H1 (cell line): ENCODE data around the gene ARL11.

Source experiments
- ASH2L ChIP-seq: fragments of 200-600, 300-600 bp; sonication (generic); IDR thresholded peaks from one replicate; pipeline ENCODE4 v1.7.1; 2017; ENCODE audit warnings: low read length
- ATF3 ChIP-seq: IDR thresholded peaks from 2 replicates; pipeline ENCODE4 v1.6.1; 2011; ENCODE audit warnings: low read depth, mild to moderate bottlenecking, low read length; ENCODE audit not compliant: insufficient read depth
- CBX5 ChIP-seq: fragments of 300-800, 300-1000 bp; sonication (generic); IDR thresholded peaks from 2 replicates; pipeline ENCODE4 v1.7.1; 2016; ENCODE audit warnings: antibody characterized with exemption, low read length, low read depth
- CEBPB ChIP-seq: IDR thresholded peaks from 2 replicates; pipeline ENCODE4 v1.6.1; 2012; ENCODE audit warnings: low read depth, low read length
- CTCF ChIP-seq, 3 experiments: IDR thresholded peaks; 1 replicate in 2 of 3; 2 replicates in 1 of 3; pipeline versions ENCODE4 v1.5.1 to v1.6.1; 2011; ENCODE audit warnings: low read length in 3 of 3, mild to moderate bottlenecking in 3 of 3, inconsistent platforms in 2 of 3, low read depth in 1 of 3, moderate library complexity in 1 of 3; ENCODE audit not compliant: insufficient read depth in 1 of 3; ENCODE audit errors: control extremely low read depth in 1 of 3
- EP300 ChIP-seq, 2 experiments: IDR thresholded peaks; 1 replicate in 1 of 2; 2 replicates in 1 of 2; pipeline ENCODE4 v1.6.1; 2011 to 2012; ENCODE audit warnings: low read depth in 2 of 2, low read length in 2 of 2, mild to moderate bottlenecking in 2 of 2, borderline replicate concordance in 1 of 2, inconsistent platforms in 1 of 2, moderate library complexity in 1 of 2
- HDAC2 ChIP-seq, 2 experiments: fragments of 300-600 bp in 1 of 2; sonication (generic) in 1 of 2; IDR thresholded peaks; 2 replicates each; pipeline ENCODE4 v1.6.1; 2011 to 2012; ENCODE audit warnings: low read depth in 2 of 2, low read length in 2 of 2, mild to moderate bottlenecking in 2 of 2, moderate library complexity in 2 of 2, borderline replicate concordance in 1 of 2, inconsistent platforms in 1 of 2
- JUN ChIP-seq: IDR thresholded peaks from 2 replicates; pipeline ENCODE4 v1.6.1; 2011; ENCODE audit warnings: low read depth, mild to moderate bottlenecking, improper control_type of control experiment, low read length
- RBBP5 ChIP-seq: IDR thresholded peaks from 2 replicates; pipeline ENCODE4 v1.7.1; 2012; ENCODE audit warnings: low read depth, mild to moderate bottlenecking, inconsistent platforms, low read length, moderate library complexity, borderline replicate concordance
- SP4 ChIP-seq: IDR thresholded peaks from 2 replicates; pipeline ENCODE4 v1.6.1; 2012; ENCODE audit warnings: low read length, inconsistent platforms
- TCF12 ChIP-seq: IDR thresholded peaks from 2 replicates; pipeline ENCODE4 v1.6.1; 2011; ENCODE audit warnings: low read depth, mild to moderate bottlenecking, low read length
- USF2 ChIP-seq: IDR thresholded peaks from 2 replicates; pipeline ENCODE4 v1.6.1; 2011; ENCODE audit warnings: low read length, improper control_type of control experiment
- YY1 ChIP-seq: IDR thresholded peaks from 2 replicates; pipeline ENCODE4 v1.6.1; 2011; ENCODE audit warnings: low read depth, mild to moderate bottlenecking, low read length
- ZNF274 ChIP-seq: IDR thresholded peaks from 2 replicates; pipeline ENCODE4 v1.7.0; 2012; ENCODE audit warnings: low read length, borderline replicate concordance; ENCODE audit errors: extremely low read depth

GRCh38 chr13:49649244-49649962, 21.1 kb downstream of the ARL11 start:
- TF ChIP-seq CTCF (IDR thresholded peaks at IDR 0.05; ENCODE audit: control extremely low read depth in 1 of 3, insufficient read depth in 1 of 3, low read depth in 1 of 3, low read length in 3 of 3) (peak in 2 of 3 experiments; percentile 34 to 53; a peak in 3 of 4 replicates), CEBPB (no peak), ATF3 (no peak), USF2 (no peak), TCF12 (no peak), ZNF274 (no peak), CBX5 (no peak), SP4 (no peak), EP300 (IDR thresholded peaks at IDR 0.05; ENCODE audit: borderline replicate concordance in 1 of 2, low read depth in 2 of 2, low read length in 2 of 2) (no peak), HDAC2 (IDR thresholded peaks at IDR 0.05; ENCODE audit: borderline replicate concordance in 1 of 2, low read depth in 2 of 2, low read length in 2 of 2) (no peak), YY1 (no peak), RBBP5 (no peak), JUN (no peak), ASH2L (no peak)
